ENCODE measurements around the gene HAUS7.
A peak's percentile ranks its signal among the peaks of the same experiment; 100 is the strongest.

HAUS7 gene

GRCh38 chrX:153450949-153451277, 19.5 kb downstream of the HAUS7 start:
- no peak for DNase-seq

DNA sequence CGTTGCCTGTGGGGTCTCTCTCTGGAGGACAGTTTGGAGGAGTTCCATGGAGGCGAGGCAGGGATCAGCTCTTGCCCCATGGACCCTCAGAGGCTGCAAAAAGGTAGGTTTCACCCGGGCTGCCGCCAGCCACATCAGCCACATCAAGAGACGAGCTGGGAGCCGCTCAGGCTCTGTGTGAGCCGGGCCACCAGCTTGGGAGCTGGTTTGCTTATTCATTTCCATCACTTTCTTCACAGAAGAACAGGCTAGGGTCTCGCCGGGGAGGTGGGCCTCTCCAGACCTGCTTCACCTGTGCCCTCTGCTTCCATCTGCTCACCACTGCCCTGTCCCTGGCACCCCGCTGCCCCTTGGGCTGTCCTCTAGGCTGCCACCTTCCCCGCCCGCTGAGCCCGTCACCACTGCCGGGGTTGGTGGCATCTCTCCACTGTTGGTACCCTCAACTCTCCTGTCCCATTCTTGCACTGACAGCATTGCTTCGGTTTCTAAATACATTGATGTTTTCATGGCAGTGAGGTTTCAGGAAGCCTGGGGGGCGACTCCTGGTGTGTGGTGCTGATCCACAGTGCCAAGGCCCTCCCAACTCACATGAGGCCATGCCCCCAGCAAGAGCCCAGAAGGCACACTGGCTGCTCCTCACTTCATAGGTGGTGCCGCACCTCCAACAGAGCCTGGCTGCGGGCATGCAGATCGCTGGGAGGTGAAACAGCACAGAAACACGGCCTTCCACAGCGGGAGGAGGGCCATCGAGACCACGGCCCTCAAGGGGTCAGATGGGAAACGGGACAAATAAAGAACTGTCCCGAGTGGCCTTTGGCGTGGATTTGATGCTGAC, 20.0 kb downstream of the HAUS7 start:
- no peak for DNase-seq

- DNase-seq = no peak
These were observed 20.8 kb downstream of the HAUS7 start for GRCh38 chrX:153449368-153450113.

GRCh38 chrX:153448556-153449367, 21.6 kb downstream of the HAUS7 start:
- no peak for DNase-seq

- no peak for DNase-seq
These were observed 22.8 kb downstream of the HAUS7 start for GRCh38 chrX:153447581-153447960.

DNA sequence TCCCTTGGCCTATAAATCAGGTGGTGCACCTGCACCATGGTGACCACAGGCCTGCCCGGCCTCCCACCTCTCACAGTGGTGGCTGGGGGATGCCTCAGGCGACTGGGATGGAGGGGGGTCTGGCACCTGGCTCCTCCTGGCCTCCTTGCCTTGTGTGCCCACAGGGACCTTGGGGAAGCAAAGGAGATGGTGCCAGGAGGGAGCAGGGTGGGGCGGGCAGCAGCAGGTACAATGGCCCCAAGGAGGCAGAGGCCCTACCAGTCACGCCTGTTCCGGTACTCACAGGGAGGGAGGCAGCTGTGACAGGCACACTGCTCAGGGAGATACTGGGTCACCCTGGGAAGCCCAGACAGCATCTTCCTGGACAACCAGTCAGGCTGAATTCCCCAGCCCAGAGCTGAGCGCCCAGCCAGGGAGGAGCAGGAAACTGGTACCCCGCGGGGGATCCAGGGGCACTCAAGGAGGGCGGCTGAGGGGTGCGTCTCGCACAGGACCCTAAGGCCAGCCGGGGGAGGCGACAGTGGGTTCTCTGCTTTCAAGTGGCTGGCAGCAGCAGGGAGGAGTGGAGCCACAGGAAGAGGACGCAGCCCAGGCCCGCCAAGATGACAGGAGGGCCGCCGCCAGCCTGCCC, 23.3 kb downstream of the HAUS7 start:
- DNase-seq = no peak

DNA sequence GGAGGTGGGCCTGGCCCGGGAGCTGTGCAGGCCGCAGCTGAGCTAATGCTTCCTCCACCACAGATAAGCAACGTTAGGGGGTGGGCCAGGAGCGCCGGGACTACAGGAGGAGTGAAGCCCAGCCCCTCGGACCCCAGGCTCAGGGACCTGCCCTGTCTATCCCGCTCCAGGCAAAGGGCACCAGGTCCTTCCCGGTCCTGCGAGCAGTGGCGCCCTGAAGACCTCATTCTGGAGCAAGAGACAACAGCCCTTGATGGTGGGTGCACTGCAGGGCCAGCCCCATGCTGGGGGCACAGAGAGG, 23.8 kb downstream of the HAUS7 start:
- no peak for DNase-seq

GRCh38 chrX:153445856-153446635, 24.3 kb downstream of the HAUS7 start, which contains the start of gene TREX2:
Gene TREX2 (minus strand): TSS chrX:153446056. CDS start chrX:153445430, 626 bp downstream.
- DNase-seq = no peak

DNA sequence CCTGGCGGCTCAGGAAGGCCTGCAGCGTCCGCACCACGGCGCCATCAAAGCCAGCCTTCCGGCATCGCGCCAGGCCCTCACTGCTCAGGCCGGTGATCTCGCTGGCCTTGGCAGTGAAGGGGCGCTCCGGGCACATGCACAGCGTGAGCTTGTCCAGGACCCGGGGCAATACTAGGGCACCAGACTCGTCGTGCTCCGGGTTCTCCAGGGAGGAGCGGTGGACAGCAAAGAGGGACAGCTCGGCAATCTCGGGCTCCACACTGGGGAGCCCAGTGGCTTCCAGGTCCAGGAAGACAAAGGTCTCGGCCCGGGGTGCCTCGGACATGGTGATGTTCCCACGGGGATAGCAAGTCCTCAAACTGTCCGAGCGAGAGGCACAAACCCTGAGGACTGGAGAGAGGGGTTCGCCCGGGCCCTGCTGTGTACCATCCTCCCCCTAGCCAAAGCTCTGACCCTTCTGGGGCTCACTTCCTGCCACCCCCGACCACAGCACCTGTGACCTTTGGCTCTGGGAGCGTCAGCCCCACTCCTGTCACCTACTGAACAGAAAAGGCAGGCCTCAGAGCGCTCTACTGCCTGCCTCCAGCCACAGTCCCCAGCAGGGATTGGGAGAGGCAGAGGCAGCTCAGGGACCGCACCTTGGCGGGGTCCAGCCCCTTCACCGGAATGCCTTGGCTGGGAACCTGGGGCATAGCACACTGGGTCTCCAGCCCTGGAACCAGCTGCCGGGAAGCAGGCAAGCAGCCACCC, 25.1 kb downstream of the HAUS7 start:
- no peak for DNase-seq

DNA sequence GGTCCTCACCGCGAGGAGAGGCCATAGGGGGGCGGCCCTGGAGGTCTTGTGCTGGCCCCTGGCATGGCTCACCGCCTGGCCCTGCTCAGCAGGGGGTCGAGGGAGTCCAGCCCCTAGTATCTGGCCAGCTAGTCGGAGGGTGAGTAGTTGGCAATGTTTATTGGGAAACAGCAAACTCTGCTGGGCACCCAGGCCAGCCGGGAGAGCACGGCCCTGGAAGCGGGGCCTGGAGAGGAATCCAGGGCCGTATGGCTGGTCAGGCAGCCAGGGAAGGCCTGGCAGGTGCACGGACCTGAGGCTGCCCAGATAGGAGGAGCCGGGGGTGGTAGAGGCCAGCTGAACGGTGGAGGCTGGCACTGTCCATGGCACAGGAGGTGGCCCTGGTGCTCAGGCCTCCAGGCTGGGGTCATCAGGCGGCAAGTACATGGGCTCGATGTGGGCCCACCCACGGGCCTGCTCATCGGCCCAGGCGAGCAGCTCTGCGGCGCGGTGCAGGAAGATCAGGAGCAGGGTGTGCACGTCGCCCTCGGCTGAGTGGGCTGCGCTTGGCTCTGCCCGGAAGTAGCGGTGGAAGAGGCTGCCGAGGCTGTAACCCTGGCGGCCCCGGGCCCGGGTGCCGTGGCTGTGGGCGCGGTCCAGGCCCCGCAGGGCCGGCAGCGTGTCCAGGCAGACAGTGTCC, 25.9 kb downstream of the HAUS7 start:
- DNase-seq = no peak

DNA sequence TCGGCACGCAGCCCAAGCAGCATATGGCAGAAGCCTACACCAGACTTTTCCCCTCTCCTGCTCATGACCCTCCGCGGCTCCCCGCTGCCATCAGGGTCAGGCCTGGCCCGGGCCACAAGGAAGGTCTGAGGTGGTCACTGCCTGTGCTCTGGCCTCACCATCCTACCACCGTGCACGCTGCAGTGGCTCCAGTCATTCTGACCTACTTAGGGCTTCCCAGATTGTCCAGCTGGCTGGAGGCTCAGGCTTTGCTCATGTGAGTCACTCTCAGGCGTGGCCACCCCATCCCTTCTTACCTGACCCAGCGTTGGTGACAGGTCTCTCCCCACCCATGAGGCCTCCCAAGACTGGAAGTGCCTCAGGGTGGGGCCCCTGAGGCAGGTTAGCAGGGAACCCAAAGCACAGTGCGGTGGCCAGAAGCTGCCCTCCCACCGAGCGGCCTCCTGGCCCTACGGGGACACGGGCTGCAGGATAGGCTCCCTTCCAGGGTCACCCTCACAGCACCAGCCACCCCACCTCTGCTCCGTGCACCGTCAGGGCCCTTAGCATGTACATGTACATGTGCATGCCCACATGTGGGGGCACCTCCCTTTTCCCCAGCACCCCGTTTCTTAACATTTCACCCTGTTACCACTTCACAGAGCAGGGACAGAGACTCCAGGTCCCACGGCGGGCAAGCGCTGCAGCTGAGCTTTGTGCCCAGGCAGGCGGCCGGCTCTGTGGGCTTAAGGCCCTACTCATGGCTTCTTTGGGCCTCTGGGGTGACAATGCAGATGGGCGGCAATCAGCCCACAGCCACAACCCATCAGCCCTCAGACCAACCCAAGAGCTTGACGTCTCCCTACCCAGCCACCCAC, 26.7 kb downstream of the HAUS7 start:
- no peak for DNase-seq

GRCh38 chrX:153442463-153442862, 27.9 kb downstream of the HAUS7 start:
- no peak for DNase-seq

DNA sequence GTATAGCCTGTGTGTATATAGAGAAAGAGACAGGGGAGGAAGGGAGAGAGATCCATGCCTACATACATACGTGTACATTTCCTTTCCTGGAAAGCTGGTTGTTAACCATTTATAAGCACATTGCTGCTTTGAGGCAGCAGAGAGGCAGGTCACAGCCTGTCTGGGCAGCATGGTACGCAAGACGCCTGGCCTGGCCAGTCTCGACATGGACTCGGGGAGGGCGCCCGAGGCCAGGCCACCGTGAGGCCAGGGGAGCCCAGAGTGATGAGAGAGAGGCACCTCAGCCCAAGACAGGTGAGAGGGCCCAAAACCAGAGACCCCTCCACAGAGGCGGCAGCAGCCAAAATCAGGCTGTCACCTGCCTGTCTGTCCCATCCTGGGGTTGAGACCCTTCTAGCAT, 28.4 kb downstream of the HAUS7 start:
- no peak for DNase-seq

DNA sequence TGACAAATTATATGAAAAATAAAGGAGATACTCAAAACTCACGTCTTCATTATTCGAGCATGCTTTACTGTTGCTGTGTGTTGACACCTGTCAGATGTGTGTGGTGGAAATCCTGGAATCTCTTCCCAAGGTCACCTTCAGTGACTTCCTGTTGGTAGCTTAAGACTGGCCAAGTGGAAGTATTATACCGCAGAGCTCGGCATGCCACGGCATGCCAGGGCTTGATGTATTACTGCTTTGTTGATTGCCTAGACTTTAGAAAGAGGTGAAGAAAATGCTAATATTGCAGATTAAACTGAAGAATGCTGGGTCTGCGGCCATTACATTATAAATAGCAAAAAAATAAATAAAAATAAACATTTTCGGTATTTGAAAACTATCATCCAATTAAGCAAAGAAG, 29.1 kb downstream of the HAUS7 start:
- DNase-seq = no peak

GRCh38 chrX:153440556-153441135, 29.7 kb downstream of the HAUS7 start:
- DNase-seq = no peak

- DNase-seq = no peak
These were observed 30.4 kb downstream of the HAUS7 start for GRCh38 chrX:153439977-153440376.

- DNase-seq = peak; percentile 9
These were observed 31.8 kb downstream of the HAUS7 start for GRCh38 chrX:153438532-153438931.

DNA sequence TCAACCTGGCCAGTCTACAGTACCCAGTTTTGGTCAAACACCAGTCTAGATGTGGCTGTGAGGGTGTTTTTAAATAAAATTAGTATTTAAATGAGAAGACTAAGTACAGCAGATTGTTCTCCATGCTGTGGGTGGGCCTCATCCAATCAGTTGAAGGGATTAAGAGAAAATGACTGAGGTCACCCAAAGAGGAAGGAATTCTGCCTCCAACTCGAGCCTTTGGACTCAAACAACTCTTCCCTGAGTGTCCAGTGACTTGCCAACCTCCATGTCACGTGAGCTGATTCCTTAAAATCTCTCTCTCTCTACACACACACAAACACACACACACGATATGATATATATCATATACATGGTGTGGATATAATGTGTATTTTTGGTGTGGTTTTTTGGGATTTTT, 34.5 kb downstream of the HAUS7 start:
- no peak for DNase-seq

- no peak for DNase-seq
These were observed 35.6 kb downstream of the HAUS7 start for GRCh38 chrX:153434801-153435200.

Measured in NCI-H524 treated with DMSO at 0.1 percent for 48 hours (cell line).